Measurements from ENCODE around the gene RMRP. TPM values are rescaled to one million over a fixed set of nuclear protein-coding genes. Genes with fewer than 3 reads are reported as not detected.

Gene RMRP
- total and polyA plus RNA-seq, 9 of the 15 experiments (the other 6 are each of a cell fraction or from before 2014, with no cell fraction given): 75.7 to 89,974 (median 13,378) TPM; not detected in 3

GRCh38 chr9:35657546-35658136 is at the start of gene RMRP (continued):
- TF ChIP-seq, protein P1, sequence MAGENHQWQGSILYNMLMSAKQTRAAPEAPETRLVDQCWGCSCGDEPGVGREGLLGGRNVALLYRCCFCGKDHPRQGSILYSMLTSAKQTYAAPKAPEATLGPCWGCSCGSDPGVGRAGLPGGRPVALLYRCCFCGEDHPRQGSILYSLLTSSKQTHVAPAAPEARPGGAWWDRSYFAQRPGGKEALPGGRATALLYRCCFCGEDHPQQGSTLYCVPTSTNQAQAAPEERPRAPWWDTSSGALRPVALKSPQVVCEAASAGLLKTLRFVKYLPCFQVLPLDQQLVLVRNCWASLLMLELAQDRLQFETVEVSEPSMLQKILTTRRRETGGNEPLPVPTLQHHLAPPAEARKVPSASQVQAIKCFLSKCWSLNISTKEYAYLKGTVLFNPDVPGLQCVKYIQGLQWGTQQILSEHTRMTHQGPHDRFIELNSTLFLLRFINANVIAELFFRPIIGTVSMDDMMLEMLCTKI (IDR thresholded peaks at IDR 0.05; ENCODE audit: partially characterized antibody): no peak
- TF ChIP-seq, protein P2, sequence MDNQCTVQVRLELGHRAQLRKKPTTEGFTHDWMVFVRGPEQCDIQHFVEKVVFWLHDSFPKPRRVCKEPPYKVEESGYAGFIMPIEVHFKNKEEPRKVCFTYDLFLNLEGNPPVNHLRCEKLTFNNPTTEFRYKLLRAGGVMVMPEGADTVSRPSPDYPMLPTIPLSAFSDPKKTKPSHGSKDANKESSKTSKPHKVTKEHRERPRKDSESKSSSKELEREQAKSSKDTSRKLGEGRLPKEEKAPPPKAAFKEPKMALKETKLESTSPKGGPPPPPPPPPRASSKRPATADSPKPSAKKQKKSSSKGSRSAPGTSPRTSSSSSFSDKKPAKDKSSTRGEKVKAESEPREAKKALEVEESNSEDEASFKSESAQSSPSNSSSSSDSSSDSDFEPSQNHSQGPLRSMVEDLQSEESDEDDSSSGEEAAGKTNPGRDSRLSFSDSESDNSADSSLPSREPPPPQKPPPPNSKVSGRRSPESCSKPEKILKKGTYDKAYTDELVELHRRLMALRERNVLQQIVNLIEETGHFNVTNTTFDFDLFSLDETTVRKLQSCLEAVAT (IDR thresholded peaks at IDR 0.05): 0 out of 4 replicates have a peak, but pooled peaks of 1 of the 2 experiments have one; percentile 31
- peak; percentile 95 for TF ChIP-seq HNRNPLL (IDR thresholded peaks at IDR 0.05; ENCODE audit: low read depth, low read length, poor library complexity, severe bottlenecking)
- TF ChIP-seq JUND (IDR thresholded peaks at IDR 0.05; ENCODE audit: borderline replicate concordance, low read depth, low read length): peak; percentile 71
- TF ChIP-seq JUND (tag; IDR thresholded peaks at IDR 0.05; ENCODE audit: borderline replicate concordance, low read depth, low read length): peak; percentile 58; the same call in 1 of the 3 replicates
- no peak for TF ChIP-seq ZNF239 (CRISPR knock-in tag; IDR thresholded peaks at IDR 0.05)
- TF ChIP-seq, protein P3, sequence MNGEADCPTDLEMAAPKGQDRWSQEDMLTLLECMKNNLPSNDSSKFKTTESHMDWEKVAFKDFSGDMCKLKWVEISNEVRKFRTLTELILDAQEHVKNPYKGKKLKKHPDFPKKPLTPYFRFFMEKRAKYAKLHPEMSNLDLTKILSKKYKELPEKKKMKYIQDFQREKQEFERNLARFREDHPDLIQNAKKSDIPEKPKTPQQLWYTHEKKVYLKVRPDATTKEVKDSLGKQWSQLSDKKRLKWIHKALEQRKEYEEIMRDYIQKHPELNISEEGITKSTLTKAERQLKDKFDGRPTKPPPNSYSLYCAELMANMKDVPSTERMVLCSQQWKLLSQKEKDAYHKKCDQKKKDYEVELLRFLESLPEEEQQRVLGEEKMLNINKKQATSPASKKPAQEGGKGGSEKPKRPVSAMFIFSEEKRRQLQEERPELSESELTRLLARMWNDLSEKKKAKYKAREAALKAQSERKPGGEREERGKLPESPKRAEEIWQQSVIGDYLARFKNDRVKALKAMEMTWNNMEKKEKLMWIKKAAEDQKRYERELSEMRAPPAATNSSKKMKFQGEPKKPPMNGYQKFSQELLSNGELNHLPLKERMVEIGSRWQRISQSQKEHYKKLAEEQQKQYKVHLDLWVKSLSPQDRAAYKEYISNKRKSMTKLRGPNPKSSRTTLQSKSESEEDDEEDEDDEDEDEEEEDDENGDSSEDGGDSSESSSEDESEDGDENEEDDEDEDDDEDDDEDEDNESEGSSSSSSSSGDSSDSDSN (IDR thresholded peaks at IDR 0.05; ENCODE audit: borderline replicate concordance in 1 of 2, low read depth in 2 of 2, low read length in 2 of 2): peak; percentile 71 to 95; a peak in 3 of 4 replicates
- TF ChIP-seq FOXJ2 (tag; IDR thresholded peaks at IDR 0.05): peak; percentile 55; the same call in 1 of the 2 replicates
- TF ChIP-seq CAMTA2 (CRISPR knock-in tag; conservative IDR thresholded peaks at IDR 0.05): no peak
- no peak for TF ChIP-seq ZFP1 (CRISPR knock-in tag; IDR thresholded peaks at IDR 0.05)
- TF ChIP-seq MTA3 (IDR thresholded peaks at IDR 0.05; ENCODE audit: borderline replicate concordance): peak; percentile 74; the same call in 1 of the 2 replicates
- TF ChIP-seq RBFOX2 (IDR thresholded peaks at IDR 0.05; ENCODE audit: low read depth, low read length): peak; percentile 73
- no peak for TF ChIP-seq NONO (IDR thresholded peaks at IDR 0.05; ENCODE audit: low read depth in 2 of 2, low read length in 1 of 2)
- no peak for TF ChIP-seq OTX1 (CRISPR knock-in tag; IDR thresholded peaks at IDR 0.05)
- peak; percentile 76 to 78 for TF ChIP-seq FOXK2 (conservative IDR thresholded peaks at IDR 0.05 in 1 of 2, IDR thresholded peaks at IDR 0.05 in 1 of 2; ENCODE audit: low read depth in 2 of 2)
- peak; percentile 74 to 97 for TF ChIP-seq TEAD1 (CRISPR knock-in tag; IDR thresholded peaks at IDR 0.05)
- peak; percentile 75 for TF ChIP-seq GABPB1 (CRISPR knock-in tag; IDR thresholded peaks at IDR 0.05)
- peak in 1 of 2 experiments; percentile 74; a peak in 1 of 3 replicates for TF ChIP-seq CBX3 (IDR thresholded peaks at IDR 0.05; ENCODE audit: borderline replicate concordance in 1 of 2, low read length in 2 of 2)
- TF ChIP-seq RB1 (IDR thresholded peaks at IDR 0.05; ENCODE audit: low read depth): no peak; the same call in 1 of the 2 replicates
- peak; percentile 85; the same call in 1 of the 2 replicates for TF ChIP-seq CTBP1 (IDR thresholded peaks at IDR 0.05; ENCODE audit: borderline replicate concordance)
